Measurements from ENCODE around the gene USP47.

USP47 gene

DNA sequence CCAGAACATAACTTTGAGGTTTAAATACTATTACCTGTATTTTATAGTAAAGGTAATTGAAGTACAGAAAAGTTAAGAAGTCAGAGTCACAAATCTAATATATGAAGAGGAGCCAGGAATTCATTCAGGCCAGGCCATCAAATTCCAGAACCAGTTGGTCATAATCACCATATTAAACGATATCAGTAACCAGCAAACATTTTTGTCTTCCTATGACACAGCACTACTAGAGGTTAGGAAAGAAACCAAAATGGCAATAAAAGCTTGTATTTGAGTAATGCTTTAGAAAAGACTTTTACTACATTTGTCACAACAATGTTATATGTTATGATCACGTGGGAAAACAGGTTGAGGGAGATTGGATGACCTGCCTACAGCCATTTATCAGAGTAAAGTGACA is 104.4 kb downstream of the USP47 start:
- DNase-seq: no peak

DNA sequence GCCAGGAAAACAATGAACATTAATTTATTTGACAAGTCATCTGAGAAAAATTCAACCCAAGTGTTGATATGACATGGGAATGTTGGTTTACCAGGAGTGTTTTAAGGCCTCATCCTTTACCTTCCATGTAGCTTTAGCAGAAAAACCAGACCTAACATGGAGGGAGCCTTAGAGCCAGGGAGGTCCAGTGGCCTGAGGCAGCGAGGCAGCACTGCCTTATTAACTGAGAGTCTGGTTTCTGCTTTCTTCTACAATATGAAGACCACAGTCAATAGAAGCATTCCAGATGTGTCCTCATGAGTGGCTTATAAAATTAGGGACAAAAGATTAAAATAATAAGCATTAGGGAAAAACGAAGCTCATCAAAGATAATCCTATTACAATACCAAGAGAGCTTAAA is 105.1 kb downstream of the USP47 start:
- DNase-seq: no peak

DNA sequence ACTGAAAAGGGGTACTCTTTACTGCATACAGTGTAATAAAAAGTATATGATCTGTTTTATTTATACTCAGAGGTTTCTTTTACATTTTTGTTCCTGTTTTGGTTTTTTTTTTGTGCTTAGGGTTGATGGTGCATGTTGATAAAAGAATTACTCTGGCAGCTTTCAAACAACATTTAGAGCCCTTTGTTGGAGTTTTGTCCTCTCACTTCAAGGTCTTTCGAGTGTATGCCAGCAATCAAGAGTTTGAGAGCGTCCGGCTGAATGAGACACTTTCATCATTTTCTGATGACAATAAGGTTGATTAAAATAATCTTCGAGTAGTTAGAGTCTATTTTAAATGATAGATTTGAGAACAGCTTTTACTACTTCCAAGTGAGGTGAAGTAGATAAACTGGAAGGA is 106.1 kb downstream of the USP47 start:
- no peak for DNase-seq

DNA sequence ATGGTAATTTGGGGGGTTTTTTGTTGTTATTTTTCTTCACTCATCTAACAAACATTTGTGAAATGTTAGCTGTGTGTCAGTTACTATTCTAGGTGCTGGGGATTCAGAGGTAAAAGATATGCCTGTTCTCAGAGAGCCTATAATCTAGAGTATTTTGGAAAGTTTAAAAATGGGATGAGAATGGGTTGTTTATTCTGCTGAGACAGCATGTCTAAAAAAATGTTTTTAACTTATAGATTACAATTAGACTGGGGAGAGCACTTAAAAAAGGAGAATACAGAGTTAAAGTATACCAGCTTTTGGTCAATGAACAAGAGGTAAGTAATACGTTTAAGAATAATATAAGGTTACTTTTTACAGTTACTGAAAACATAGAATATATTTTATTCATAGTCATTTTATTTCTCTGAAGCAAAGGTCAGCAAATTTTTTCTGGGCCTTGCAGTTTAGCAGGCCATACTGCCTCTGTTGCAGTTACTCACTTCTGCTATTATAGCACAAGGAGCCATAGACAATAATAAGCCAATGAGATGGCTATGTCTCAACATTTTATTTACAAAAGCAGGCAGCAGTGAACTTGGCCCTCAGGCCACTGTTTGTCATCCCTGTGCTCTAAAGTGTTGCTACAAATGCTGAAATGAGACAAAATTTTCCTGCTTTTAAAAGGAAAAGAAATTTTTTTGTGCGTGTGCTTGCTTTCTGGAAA is 106.6 kb downstream of the USP47 start:
- no peak for DNase-seq

DNA sequence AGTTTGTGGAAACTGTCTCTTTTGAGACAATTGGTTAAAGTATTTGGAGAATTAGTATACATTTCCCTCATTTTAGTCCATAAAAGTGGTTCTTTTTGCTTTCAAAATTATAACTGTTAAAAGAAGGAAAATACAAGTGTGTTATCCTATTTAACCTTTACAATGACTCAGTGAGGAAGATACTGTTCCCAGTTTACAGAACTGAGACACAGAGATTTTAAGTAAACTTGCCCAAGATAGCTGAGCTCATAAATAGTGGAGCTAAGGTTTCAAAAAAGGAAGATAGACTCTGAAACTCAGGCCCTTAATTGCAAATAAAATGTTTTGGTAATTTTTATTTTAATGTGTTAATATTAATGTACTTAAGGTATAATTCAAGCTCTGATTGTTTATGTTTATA is 107.7 kb downstream of the USP47 start:
- DNase-seq: no peak

DNA sequence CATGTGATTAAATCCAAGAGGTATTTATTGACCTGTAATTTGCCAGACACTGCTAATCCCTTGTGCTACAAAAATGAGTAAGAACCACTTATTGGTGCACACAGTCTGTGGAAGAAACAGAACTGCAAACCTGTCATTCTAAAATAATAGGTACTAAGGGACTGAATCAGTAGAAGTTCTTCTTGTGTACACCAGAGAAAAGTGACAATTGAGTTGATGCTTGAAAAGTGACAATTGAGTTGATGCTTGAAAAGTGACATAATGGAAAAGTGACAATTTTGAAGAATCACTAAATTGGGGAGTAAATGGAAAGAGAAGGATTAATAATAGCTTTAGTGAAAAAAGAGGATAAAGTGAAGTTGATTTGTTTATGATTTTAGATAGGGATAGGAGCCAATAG is 110.3 kb downstream of the USP47 start:
- DNase-seq: no peak

DNA sequence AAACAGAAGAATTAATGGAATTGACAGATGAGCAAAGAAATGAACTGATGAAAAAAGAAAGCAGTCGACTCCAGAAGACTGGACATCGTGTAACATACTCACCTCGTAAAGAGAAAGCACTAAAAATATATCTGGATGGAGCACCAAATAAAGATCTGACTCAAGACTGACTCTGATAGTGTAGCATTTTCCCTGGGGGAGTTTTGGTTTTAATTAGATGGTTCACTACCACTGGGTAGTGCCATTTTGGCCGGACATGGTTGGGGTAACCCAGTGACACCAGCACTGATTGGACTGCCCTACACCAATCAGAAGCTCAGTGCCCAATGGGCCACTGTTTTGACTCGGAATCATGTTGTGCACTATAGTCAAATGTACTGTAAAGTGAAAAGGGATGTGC is 114.2 kb downstream of the USP47 start:
- DNase-seq: no peak

DNA sequence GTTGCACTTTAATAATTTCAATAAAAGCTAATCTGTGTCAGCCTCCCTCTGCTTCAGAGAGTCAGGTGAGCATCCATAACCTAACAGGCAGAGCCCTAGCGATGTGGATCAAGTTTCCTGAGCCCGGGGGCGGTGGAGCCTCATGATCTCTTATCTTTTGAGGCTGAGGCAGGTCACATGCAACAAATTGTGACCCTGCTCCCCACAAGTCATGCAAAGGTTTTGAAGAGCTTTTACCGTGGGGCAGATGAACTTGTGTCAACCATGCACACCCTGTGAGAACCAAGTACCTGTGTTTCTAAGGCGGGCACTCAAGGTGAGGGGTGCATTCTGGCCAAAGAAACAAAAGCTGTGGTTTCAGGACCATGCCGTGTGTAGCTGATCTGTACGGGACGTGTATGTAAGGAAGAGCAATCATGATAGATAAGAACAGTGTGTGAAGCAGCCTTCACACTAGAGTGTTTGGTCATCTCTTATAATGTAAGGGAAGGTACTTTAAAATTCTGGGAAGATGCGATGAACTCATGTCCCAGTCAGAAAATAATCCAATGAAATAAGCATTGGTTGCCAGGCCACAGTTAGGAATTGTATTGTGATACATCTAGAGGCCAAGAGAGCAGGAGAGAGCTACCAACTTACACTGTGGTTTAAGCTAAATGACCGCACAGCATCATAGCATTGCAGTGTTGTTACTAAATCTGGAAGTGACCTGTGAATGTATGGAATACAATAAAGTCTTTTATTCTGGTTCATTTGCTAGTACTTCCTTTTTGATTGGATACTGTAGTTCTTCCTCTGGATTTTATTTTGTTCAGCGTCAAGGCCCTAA is 116.8 kb downstream of the USP47 start:
- DNase-seq: no peak

DNA sequence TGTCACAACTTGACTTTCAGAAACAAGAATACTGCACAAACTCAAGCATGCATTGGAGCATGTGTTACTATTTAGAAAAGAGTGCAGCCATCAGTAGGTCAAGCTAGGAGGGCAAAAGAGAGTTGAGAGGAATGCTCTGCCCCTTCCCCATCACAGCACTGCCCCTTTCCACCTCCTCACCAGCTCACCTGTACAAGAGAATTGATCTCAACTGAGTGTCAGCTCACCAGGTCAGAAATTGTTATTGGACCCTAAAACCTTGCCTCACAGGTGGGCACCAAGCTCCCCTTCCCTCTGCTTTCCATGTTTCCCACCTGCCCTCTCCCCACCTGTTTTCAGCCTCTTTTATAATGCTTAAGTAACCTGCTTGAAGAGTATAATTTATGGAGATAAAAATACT is 117.8 kb downstream of the USP47 start:
- DNase-seq: no peak

DNA sequence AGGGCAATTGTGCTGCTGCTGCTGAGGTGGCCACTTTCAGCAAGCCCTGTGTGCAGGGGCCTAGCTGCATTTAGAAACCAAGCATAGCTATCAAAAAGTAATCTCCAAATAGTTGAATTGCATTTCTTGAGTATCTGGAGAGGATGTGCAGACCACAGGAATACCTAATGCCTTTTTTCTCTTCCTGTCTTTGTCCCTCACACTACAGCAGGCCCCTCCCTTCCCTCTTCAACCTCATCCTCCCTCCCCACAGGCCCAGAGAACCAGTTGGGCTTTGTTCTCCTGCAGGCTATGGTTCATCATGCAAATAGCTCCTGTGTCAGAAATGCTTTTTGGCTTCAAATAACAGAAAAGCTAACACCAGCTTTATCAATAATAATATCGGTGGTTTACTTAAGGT is 118.9 kb downstream of the USP47 start:
- no peak for DNase-seq

DNA sequence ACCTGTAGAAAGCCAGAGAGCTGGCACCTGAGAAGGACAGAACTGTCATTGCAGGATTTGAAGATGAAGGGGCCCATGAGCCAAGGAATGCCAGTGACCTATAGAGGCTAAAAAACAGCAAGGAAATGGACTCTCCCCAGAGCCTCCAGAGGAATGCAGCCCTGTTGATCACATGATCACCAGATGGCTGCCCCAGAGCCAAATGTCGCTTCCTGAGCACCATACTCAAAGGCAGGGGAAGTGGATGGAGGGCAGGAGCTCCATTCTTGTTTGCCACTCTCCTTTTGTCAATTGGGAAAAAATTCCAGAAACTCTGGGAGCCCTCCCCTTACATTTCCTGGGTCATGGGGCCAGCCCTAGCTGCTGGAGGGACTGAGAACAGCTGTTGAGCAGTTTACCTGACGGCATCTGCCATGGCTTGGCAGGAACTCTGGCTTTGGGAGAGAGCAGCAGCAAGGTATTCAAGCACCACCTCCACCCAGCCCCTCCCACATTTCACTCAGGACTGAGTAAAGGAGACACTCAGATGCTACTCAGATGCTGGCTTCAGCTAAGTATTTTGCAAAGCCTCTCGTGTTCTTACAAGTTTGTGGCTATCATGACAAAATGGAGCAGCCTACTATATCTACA is 119.7 kb downstream of the USP47 start:
- DNase-seq: no peak

DNA sequence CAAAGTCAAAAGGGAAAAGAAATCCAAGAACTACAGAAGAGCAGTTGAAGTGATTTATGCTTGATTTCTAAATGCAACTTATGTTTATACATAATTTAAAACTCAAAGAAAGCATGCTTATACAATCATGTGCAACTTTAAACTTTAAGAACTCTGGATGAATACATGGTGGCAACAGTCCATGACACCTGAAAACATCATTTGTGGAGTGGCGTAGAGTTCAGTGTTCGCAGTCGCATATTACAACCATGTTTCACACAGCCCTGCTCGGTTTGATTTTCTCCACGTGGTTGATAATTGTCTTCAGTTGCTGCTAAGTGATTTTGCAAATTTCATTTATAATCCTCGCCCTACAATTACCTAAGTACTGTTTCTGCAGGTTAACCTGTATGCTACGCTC is 121.3 kb downstream of the USP47 start:
- DNase-seq: no peak

DNA sequence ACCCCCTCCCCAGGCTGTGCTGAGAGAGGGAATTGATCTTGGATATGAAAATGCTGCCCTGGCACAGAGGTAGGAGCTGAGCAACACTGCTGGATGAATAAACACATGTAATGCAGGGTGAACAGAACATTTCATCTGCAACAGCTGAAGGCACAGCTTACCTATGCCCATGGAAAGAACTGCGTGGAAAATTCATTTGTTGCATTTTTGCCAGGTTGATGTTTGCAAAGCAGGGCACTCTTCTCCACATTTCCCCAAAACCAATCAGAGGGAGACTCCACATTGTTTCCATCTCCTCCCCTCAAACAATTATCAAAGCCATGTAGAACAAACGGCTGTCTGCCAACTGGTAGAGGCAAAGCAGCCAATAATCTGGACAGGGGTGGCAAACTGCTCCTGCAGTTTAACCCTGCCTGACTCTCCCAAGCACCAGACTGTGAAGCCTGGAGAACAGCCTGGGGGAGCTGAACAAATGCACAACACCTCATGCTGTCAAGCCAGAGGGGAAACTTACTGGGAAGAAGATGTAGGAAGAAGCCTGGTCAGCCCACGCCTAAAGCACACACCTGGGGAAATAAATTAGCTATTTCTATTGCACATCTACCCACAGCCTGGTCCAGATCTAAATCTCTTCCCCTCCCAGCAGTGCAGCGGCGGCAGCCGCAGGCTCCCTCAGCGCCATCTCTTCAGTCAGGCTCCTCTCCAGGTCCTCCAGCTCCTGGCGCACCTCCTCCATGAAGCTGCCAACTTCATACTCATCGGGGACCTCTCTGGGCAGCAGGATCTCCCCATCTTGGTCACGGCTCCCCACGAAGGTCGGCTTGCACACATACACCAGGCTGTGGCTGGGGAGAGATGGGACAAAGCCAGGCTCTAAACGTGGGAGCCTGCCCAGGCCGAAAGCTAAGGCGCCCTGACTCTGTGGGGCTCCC is 122.3 kb downstream of the USP47 start:
- peak; percentile 27 for DNase-seq

DNA sequence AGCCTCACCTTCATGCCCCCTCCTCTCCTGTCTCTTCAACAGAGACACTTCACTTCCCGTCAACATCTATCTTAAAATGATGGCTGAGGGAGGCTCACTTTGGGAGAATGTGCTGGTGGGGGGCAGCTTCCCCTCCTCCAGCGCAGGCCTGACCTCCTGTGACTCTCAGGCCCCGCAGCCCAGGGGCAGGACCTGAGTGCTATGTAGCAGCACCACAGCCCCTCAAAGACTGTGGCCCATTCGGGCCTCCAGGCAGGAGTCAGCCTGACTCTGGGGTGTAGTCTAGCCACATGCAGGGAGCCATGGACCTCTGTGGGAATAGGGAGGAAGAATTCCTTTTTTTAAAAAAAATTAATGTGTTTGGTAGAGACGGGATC is 123.0 kb downstream of the USP47 start:
- DNase-seq: no peak

DNA sequence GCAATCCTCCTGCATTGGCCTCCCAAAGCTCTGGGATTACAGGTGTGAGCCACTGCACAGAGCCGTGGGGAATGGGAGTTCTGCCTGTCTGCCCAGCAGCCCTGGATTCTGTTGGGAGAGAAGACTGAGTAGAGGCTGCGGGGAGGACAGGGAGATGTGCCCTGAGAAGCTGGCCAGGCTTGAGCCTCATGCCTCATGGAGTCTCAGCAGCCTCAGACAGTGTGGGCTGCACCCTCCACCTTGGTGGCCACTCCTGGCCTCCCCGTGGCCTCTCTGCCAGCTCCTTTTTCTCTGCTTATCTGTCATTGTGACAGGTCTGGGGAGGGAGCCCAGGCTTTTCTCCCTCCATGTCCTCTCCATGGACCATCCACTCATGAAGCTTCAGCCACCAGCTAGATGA is 123.4 kb downstream of the USP47 start:
- DNase-seq: no peak

DNA sequence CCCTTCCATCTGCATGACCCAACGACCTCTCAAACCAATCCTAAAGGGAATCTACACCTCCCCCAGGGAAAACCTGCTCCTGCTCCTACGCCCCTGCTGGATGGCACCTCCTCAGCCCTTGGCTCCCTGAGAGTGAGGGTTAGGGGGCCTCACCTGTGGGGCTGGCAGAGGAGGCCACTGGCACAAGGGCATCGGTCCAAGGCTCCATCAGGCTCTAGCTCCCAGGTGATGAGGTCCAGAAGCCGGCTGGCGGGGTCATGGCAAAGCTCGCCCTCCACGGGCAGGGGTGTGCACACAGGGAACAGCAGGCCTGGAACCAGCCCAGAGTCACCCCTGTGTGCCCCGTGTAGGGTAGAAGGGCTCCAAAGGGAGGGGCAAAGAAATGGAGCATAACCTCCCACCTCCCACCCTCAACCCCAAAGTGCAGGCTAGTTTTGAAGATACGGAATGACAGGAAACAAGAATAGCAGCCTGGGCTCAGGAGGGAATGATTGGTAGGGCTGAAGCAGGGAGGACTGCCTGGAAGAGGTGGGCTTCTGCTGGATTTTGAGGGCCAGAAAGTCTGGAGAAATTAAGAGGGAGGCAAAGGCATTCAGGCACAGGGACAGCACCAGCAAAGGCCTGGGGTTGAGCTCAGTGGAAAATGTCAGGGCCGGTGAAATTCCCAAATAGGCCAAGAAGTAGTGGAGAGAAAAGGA is 124.0 kb downstream of the USP47 start:
- no peak for DNase-seq

DNA sequence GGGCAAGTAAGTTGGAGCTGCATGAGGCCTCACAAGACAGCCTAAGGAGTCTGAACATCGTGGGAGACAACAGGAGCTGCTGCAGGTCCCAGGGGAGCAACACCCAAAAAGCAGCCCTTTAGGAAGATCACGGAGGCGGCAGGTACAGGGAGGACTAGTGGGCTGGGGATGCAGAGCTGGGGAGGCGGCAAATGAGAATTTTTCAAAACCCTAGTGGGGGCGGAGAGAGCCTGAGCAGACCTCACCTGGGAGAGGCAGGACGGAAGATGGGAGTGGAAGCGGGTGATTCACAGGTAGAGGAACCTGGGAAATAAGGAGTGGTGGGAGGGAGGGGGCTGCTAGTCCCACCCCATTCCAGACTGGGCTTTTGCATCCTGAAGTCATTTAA is 124.6 kb downstream of the USP47 start:
- DNase-seq: no peak

DNA sequence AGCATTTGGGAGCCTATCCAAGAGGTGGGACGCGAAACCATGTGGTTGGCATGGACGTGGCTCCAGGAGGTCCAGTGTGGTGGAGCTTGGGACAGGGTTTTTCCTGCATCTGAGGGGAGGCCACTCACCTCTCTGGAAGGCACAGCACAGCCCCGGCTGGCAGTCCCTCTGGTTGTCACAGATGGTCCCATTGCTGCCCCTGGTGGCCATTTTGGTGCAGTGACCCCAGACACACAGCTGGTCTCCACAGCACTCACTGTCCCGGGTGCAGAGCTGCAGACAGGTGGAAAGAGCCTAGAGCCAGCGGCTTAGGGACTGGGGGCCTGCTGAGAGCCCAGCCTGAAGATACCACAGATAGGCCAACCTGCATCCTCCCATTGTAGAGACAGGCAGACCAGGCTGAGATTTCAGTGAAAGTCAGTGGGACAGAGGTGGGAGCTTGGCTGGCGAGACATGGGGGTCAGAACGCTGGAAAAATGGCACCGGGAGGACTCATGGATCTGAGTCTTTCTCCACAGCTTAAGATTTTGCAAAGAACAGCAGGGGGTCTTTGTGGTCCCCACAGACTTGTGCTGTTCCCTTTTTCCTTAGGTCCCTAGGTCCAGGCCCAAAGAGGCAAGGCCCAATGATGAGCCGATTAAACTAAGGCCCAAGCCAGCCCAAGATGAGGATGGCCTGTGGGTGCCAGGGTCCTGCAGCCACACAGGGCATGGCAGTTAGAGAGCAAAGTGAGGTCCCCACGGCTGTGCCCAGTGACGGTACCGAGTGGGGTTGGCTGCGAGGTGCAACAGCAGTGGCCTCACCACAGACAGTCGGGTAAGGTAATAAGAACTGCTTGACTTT is 125.3 kb downstream of the USP47 start:
- DNase-seq: peak; percentile 76

DNA sequence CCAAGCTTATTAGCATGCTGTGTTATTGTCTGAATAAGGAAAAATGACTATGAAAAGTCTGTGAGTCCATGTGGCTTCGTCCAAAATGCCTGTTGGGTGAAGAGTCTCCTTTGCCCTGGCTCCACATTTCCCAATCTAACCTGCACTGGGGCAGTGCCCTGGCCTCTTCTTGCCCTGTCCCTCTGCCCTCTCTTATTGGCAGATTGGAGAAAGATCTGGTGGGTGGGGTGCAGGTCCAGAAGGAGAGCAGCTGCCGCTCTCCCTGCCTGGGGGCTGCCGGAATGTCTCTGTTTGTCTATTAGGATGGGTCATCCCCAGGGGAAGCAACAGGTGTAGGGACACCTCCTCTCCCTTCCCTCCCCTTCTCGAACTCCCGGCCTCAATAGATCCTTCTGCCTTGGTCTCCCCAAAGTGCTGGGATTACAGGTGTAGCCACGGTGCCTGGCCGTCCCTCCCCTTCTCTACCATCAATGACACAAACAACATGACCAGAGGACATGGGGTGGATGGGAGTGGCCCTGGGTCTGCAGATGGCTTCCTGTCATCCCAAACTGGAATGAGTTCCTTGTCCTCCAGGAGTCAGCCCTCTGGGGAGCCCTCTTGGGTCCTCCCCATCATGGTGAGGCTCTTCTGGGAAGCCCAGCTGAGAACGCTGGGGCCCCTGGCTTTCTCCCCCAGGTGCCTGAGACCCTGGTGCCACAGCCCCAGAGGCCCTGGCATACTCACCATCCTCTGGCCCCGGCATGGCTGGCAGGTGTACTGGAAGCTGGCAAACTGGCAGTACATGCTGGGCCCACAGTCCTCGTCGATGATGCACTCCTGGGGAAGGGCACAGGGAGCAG is 126.1 kb downstream of the USP47 start:
- no peak for DNase-seq

DNA sequence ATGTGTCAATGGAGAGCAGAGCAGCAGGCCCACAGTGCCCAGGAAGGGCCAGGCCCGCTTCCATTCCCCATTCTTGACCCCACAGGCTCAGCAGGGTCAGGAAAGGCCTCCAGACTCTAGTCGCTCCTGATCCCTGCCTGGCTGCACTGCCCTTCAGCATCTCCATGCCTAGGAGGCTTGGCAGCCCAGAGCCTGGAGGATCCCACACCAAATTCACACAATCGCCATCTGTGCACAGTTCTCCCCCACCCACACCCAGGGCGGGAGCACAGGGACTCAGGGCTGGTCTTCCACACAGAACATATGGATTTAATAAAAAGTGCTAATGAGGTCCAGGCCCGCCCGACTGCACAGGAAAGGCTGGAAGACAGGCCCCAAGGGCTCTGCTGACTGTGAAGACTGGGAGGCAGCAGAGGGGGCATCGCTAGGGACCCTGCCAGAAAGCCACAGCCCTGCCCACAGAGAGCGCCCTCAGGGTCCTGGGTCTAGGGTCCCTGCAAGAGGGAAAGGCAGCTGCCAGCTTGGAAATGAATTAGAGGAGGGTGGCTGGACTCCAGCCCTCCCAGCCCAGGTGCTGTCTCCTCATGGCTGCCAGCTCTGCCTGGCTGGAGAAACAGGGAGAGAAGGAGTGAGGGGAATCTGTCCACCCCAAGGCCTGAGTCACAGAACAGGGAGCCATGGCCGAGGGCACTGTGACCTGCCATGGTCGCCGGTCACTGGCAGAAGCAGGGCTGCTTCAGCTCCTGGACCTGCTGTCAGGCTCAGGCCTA is 126.9 kb downstream of the USP47 start:
- DNase-seq: peak; percentile 86

All from femur (tissue), 1 donor.